GM23338 (cell line): ENCODE measurements around the gene TRIM39. TPM values are rescaled to one million over a fixed set of nuclear protein-coding genes. Genes with fewer than 3 reads are reported as not detected.

ENCODE experiments used
- ATAC-seq: fragments of 200-7000 bp; cut with Tn5 transposase; 3 replicates; pipeline ENCODE4 v1.9.1; 2020
- DNase-seq: peaks from one replicate; pipeline ENCODE4 v3.0.0-alpha.2; 2015; ENCODE audit warnings: low spot score
- H2AFZ ChIP-seq: fragments of 200-600 bp; sonication (generic); 2 replicates; pipeline ENCODE4 v1.8.0; 2016; ENCODE audit warnings: antibody characterized with exemption, mild to moderate bottlenecking, moderate library complexity
- H3F3A ChIP-seq: fragments of 200-600 bp; sonication (generic); replicated peaks from 2 replicates; pipeline ENCODE4 v1.8.0; 2017; ENCODE audit warnings: antibody characterized with exemption, mixed run types, low read depth
- H3K27ac ChIP-seq: fragments of 200-600 bp; sonication (generic); 2 replicates; pipeline ENCODE4 v1.6.1; 2016; ENCODE audit warnings: low read depth
- H3K27me3 ChIP-seq: fragments of 200-600 bp; sonication (generic); 2 replicates; pipeline ENCODE4 v1.8.0; 2016; ENCODE audit warnings: mild to moderate bottlenecking, mixed run types, moderate library complexity; ENCODE audit not compliant: insufficient read depth
- H3K36me3 ChIP-seq: fragments of 200-600 bp; sonication (generic); 2 replicates; pipeline ENCODE4 v1.8.0; 2016; ENCODE audit warnings: mild to moderate bottlenecking; ENCODE audit not compliant: insufficient read depth
- H3K4me1 ChIP-seq: fragments of 200-600 bp; sonication (generic); 2 replicates; pipeline ENCODE4 v1.8.0; 2016; ENCODE audit warnings: mild to moderate bottlenecking, moderate library complexity; ENCODE audit not compliant: insufficient read depth
- H3K4me2 ChIP-seq: fragments of 200-600 bp; sonication (generic); 2 replicates; pipeline ENCODE4 v1.7.1; 2017; ENCODE audit warnings: mixed run types
- H3K4me3 ChIP-seq: fragments of 200-600 bp; sonication (generic); 2 replicates; pipeline ENCODE4 v1.6.1; 2016; ENCODE audit warnings: mixed run types
- H3K79me2 ChIP-seq: fragments of 200-600 bp; sonication (generic); replicated peaks from 2 replicates; pipeline ENCODE4 v1.8.0; 2017; ENCODE audit warnings: mild to moderate bottlenecking; ENCODE audit not compliant: insufficient read depth
- H3K9me2 ChIP-seq: fragments of 200-600 bp; sonication (generic); 2 replicates; pipeline ENCODE4 v1.8.0; 2017; ENCODE audit not compliant: insufficient read depth
- H4K20me1 ChIP-seq: fragments of 200-600 bp; sonication (generic); replicated peaks from 2 replicates; pipeline ENCODE4 v1.8.0; 2017; ENCODE audit warnings: mild to moderate bottlenecking; ENCODE audit not compliant: insufficient read depth
- H3K27ac Mint-ChIP-seq: 2 replicates; pipeline ENCODE4 v1.8.0; 2020; ENCODE audit warnings: inconsistent platforms, mild to moderate bottlenecking, moderate library complexity, mixed read lengths
- H3K27me3 Mint-ChIP-seq: 3 replicates; pipeline ENCODE4 v1.8.0; 2022; ENCODE audit warnings: low read depth, mild to moderate bottlenecking, moderate library complexity, mixed read lengths, inconsistent platforms; ENCODE audit not compliant: insufficient read depth, poor library complexity
- H3K36me3 Mint-ChIP-seq: 3 replicates; pipeline ENCODE4 v1.8.0; 2021; ENCODE audit warnings: low read depth, mild to moderate bottlenecking, inconsistent platforms, moderate library complexity, mixed read lengths
- H3K4me1 Mint-ChIP-seq: 3 replicates; pipeline ENCODE4 v1.8.0; 2020; ENCODE audit warnings: mild to moderate bottlenecking, inconsistent platforms, mixed read lengths
- H3K4me3 Mint-ChIP-seq: 3 replicates; pipeline ENCODE4 v1.8.0; 2021; ENCODE audit warnings: moderate library complexity, mild to moderate bottlenecking, inconsistent platforms, mixed read lengths
- H3K9me3 Mint-ChIP-seq: 3 replicates; pipeline ENCODE4 v1.8.0; 2020; ENCODE audit warnings: moderate library complexity, mild to moderate bottlenecking, inconsistent platforms, mixed read lengths
- CREB1 ChIP-seq: fragments of 250-450 bp; sonication (Bioruptor Pico); IDR thresholded peaks from 2 replicates; pipeline ENCODE4 v1.5.0; 2020; ENCODE audit warnings: low read depth, mild to moderate bottlenecking, moderate library complexity
- CTCF ChIP-seq, 2 experiments: fragments of 200-600 bp in 1 of 2; sonication (generic) in 1 of 2; conservative IDR thresholded peaks; 2 replicates each; pipeline versions ENCODE4 v1.5.1 to v1.6.1; 2016 to 2017; ENCODE audit warnings: antibody characterized with exemption in 2 of 2, low read depth in 2 of 2, mild to moderate bottlenecking in 2 of 2, moderate library complexity in 1 of 2
- POLR2AphosphoS5 ChIP-seq: IDR thresholded peaks from 2 replicates; pipeline ENCODE4 v1.6.1; 2016; ENCODE audit warnings: antibody characterized with exemption, low read depth
- REST ChIP-seq: IDR thresholded peaks from one replicate; pipeline ENCODE4 v1.6.1; 2018; ENCODE audit warnings: antibody characterized with exemption; ENCODE audit not compliant: unreplicated experiment
- ZNF462 ChIP-seq: fragments of 250-450 bp; sonication (Bioruptor Pico); IDR thresholded peaks from 2 replicates; pipeline ENCODE4 v1.5.0; 2020; ENCODE audit warnings: mild to moderate bottlenecking, moderate library complexity
- polyA plus RNA-seq: library from polyadenylated mRNA; unstranded; fragments of >200 nt; fragmentation: Nextera tagmentation; extraction: Ambion mirVana; gene quantifications from 2 replicates; pipeline ENCODE4 v1.2.1, GENCODE V29; 2016
- total RNA-seq: library from RNA; depleted of rRNA; stranded (reverse); fragments of >200 nt; shearing (Covaris generic); gene quantifications from 2 replicates; pipeline ENCODE4 v1.2.3, GENCODE V29; 2014

The TRIM39 gene
- total and polyA plus RNA-seq, 2 experiments from 2014 or later, result 5.4 to 19.2 TPM

DNA sequence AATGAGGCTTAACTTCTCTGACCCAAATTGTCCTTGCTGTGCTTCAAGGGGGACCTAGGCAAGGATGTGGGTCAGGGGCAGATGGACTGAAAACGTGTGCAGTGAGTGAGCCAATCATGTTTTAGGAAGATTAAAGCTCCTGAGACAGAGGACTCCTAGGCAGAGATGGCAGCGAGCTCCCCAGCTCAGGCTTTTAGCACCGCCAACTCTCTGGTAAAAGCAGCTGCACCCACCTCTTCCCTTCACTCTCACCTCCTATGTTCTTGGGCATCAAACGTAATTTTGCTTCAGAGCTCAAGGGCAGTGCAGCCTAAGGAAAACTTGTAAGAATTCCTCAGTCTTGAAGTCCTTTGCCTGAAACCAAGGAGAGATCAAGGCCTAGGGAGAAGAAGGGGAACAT is 28.6 kb downstream of the TRIM39 start (continued):
- no peak for TF ChIP-seq ZNF462 (CRISPR knock-in tag)
- no peak for TF ChIP-seq REST
- TF ChIP-seq POLR2AphosphoS5, result no peak

- no peak overlapping the region for H3K4me3 Mint-ChIP-seq
- DNase-seq, result no peak
- H3F3A ChIP-seq, result no peaks in the 10 kb centered on the region; the same call in 1 of the 2 replicates
- no peaks in the 10 kb centered on the region for H3K36me3 ChIP-seq
- H3K27me3 ChIP-seq, result peaks cover 21% of the 10 kb centered on the region
- no peak overlapping the region for H3K4me3 ChIP-seq
- no peak overlapping the region for H3K4me2 ChIP-seq
- H3K9me3 Mint-ChIP-seq, result no peaks in the 10 kb centered on the region
- H2AFZ ChIP-seq, result no peak overlapping the region
- H3K9me2 ChIP-seq, result no peaks in the 10 kb centered on the region
- no peaks in the 10 kb centered on the region for H3K79me2 ChIP-seq
- H3K4me1 ChIP-seq, result peaks cover 7% of the 10 kb centered on the region; the same call in 1 of the 2 replicates
- no peak for ATAC-seq
- H3K27me3 Mint-ChIP-seq, result peaks cover 8% of the 10 kb centered on the region
- H3K36me3 Mint-ChIP-seq, result no peaks in the 10 kb centered on the region
- peaks cover 2% of the 10 kb centered on the region; the same call in 1 of the 3 replicates for H3K4me1 Mint-ChIP-seq
- H3K27ac Mint-ChIP-seq, result no peak overlapping the region
- no peak overlapping the region for H3K27ac ChIP-seq
- H4K20me1 ChIP-seq, result no peaks in the 10 kb centered on the region
- TF ChIP-seq CREB1 (CRISPR knock-in tag) (no peak), CTCF (conservative IDR thresholded peaks at IDR 0.05; ENCODE audit: low read depth in 2 of 2) (no peak), REST (no peak)
Observed at GRCh38 chr6:30356536-30356935, 29.8 kb downstream of the TRIM39 start.
